ENCODE measurements around the gene KL.

KL gene

DNA sequence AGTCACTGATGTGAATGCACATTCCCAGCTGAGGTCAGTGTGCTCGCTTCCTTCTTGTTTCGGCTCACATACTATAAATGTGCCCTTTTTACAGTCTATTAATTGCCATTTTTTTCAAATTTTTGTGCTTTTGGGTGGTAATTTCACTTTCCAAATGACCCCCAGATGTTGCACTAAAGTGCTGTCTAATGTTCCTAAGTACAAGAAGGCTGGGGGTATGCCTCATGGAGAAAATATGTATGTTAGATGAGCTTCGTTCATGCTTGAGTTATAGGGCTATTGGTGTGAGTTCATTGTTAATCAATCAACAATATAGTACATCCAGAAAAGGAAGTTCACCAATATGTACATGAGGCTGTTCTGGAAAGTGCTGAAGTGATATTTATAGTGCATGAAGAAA is 84.7 kb downstream of the KL start:
- no peak for TF ChIP-seq CREB1 (IDR thresholded peaks at IDR 0.05; ENCODE audit: low read depth)
- TF ChIP-seq REST (IDR thresholded peaks at IDR 0.05; ENCODE audit: low read depth), result no peak
- no peak for TF ChIP-seq TCF12 (IDR thresholded peaks at IDR 0.05; ENCODE audit: low read depth)
- no peak for TF ChIP-seq EGR1 (IDR thresholded peaks at IDR 0.05)
- TF ChIP-seq NFIC (IDR thresholded peaks at IDR 0.05), result no peak
- no peak for TF ChIP-seq TEAD4 (IDR thresholded peaks at IDR 0.05)
- no peak for TF ChIP-seq MAX (IDR thresholded peaks at IDR 0.05)
- TF ChIP-seq TAF1 (IDR thresholded peaks at IDR 0.05; ENCODE audit: low read depth), result no peak

DNA sequence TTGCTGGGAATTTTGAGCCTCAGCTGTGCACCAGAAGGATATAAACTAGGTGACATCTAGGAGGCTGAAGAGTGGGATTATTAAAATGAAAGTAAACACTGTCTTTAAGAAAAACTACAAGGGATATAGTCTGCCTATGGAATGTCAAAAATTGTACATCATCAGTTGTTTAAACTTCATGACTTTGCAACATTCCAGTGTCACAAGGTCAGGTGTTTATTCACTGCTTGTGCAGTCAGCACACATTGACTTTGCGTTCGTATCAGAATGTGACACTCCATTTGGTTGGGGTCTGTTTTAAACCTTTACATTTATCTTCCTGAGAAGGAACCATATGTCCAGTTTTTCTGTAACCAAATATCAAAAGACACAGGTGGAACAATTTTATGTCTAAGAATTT is 85.6 kb downstream of the KL start:
- TF ChIP-seq TEAD4 (IDR thresholded peaks at IDR 0.05), result no peak

- no peak for TF ChIP-seq CEBPB (IDR thresholded peaks at IDR 0.05)
- TF ChIP-seq TAF1 (IDR thresholded peaks at IDR 0.05; ENCODE audit: low read depth), result no peak
- no peak for TF ChIP-seq EP300 (IDR thresholded peaks at IDR 0.05; ENCODE audit: borderline replicate concordance)
- TF ChIP-seq EGR1 (IDR thresholded peaks at IDR 0.05), result no peak
- TF ChIP-seq TCF12 (IDR thresholded peaks at IDR 0.05; ENCODE audit: low read depth), result no peak
- no peak for TF ChIP-seq ZBTB7A (IDR thresholded peaks at IDR 0.05; ENCODE audit: low read depth)
- no peak for TF ChIP-seq USF1 (IDR thresholded peaks at IDR 0.05)
- TF ChIP-seq CREB1 (IDR thresholded peaks at IDR 0.05; ENCODE audit: low read depth), result no peak
- no peak for TF ChIP-seq TEAD4 (IDR thresholded peaks at IDR 0.05)
- no peak for TF ChIP-seq RAD21 (IDR thresholded peaks at IDR 0.05; ENCODE audit: low read depth)
- no peak for TF ChIP-seq REST (IDR thresholded peaks at IDR 0.05; ENCODE audit: low read depth)
- no peak for TF ChIP-seq NFIC (IDR thresholded peaks at IDR 0.05)
- no peak for TF ChIP-seq MAX (IDR thresholded peaks at IDR 0.05)
- no peak for TF ChIP-seq YY1 (IDR thresholded peaks at IDR 0.05; ENCODE audit: low read depth)
- TF ChIP-seq FOXM1 (IDR thresholded peaks at IDR 0.05; ENCODE audit: borderline replicate concordance, low read depth), result no peak
Observed at GRCh38 chr13:33103457-33103856, 87.2 kb downstream of the KL start.

GRCh38 chr13:33105387-33106005 is 89.3 kb downstream of the KL start:
- TF ChIP-seq CREB1 (IDR thresholded peaks at IDR 0.05; ENCODE audit: low read depth), result no peak

GRCh38 chr13:33106656-33107360 is 90.6 kb downstream of the KL start:
- TF ChIP-seq EP300 (IDR thresholded peaks at IDR 0.05; ENCODE audit: borderline replicate concordance) (no peak), FOXM1 (IDR thresholded peaks at IDR 0.05; ENCODE audit: borderline replicate concordance, low read depth) (no peak), YY1 (IDR thresholded peaks at IDR 0.05; ENCODE audit: low read depth) (no peak), REST (IDR thresholded peaks at IDR 0.05; ENCODE audit: low read depth) (no peak), TCF12 (IDR thresholded peaks at IDR 0.05; ENCODE audit: low read depth) (no peak), ZBTB7A (IDR thresholded peaks at IDR 0.05; ENCODE audit: low read depth) (no peak), TAF1 (IDR thresholded peaks at IDR 0.05; ENCODE audit: low read depth) (no peak)

All from Ishikawa (cell line).